GM15510 (cell line): ENCODE results near the gene DCST1.

Source experiments
- POLR2A ChIP-seq: IDR thresholded peaks from 3 replicates; pipeline ENCODE4 v1.6.1; 2011; ENCODE audit warnings: borderline replicate concordance; ENCODE audit not compliant: insufficient read length; ENCODE audit errors: extremely low read depth

DCST1 gene

DNA sequence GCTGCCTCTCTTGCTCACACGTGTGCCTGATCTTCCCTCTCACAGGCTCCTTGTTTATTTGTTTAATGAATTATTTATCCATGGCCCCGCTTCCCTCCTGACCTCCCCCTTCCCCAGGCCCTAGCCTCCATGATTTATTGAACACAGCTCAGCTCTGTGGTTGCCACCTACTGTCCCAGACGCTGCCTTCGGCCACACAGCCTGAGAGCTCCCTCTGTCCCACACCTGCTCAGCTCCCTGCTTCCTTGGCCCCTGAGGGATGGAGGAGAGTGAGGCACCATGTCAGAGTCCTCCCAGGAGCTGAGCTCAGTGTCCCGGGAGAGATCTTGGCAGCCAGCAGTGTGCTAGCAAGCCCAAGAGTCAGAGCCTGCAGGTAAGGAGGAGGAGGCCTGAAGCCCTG, 41.9 kb downstream of the DCST1 start:
- TF ChIP-seq POLR2A = no peak

DNA sequence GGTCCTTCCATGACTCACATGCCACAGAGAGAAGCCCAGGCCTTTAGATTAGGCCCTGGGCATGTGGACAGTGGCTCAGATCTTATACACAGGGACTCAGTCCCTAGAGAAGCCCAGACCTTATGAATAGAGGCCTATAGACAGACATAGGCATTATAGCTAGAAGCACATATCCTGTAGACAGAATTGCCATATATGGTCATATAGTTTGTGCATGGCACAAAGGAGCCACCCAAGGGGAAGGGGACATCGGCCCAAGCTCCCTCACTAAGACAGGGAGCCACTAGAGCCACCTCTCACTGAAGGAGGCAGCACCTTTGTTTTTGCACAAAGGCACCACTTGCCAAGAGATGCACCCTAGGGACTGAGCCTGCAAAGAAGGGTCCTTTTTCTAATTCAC, 42.7 kb downstream of the DCST1 start:
- no peak for TF ChIP-seq POLR2A

DNA sequence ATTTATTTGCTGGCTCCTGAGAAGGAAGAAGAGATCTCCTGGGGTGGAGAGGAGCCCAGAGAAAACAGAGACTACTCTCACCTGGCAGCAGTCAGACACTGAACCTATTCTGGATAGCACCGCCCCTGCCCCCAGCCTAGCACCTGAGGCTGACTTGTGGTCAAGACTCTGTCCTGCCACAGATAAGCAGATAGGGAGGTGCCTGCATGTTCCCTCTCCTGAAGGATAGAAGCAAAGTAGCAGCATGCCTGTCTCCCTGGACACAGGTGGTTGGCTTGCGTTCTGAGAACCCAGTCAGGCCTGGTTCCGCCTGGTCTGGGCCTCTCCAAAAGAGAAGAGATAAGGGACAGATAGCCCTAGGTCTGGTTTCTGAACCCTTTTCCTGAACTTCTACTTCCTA, 43.7 kb downstream of the DCST1 start:
- TF ChIP-seq POLR2A = no peak

DNA sequence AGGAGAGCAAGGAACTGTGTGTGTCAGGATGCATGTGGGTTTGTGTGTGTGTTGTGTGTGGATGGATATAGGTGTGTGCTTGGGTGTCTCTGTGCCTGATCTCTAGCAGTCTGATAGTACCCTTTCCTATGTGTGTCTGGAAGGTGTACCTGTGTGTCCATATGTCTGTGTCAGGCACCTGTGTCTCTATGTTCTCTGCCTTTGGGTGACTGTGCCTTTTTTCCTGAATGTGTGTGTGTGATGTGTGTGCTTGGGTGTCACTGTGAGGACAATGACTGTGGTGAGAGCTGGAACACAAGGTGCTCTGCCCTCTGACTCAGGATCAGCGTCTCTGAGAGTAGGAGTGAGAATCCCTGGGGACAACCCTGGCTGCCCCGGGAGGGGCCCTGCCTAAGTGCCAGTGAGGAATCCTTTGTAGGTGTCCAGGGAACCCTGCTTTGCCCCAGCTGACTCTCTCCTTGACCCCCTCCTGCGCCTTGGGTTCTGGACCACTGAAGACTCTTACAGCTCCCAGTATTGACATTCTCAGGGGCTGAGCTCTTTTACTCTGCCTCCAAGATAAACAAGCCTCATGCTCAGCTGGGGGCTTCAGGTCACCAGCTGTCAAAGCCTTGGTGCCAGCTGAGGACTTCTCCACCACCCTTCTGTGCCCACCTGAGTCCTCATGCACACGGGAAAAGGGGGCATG, 44.3 kb downstream of the DCST1 start:
- TF ChIP-seq POLR2A = no peak

DNA sequence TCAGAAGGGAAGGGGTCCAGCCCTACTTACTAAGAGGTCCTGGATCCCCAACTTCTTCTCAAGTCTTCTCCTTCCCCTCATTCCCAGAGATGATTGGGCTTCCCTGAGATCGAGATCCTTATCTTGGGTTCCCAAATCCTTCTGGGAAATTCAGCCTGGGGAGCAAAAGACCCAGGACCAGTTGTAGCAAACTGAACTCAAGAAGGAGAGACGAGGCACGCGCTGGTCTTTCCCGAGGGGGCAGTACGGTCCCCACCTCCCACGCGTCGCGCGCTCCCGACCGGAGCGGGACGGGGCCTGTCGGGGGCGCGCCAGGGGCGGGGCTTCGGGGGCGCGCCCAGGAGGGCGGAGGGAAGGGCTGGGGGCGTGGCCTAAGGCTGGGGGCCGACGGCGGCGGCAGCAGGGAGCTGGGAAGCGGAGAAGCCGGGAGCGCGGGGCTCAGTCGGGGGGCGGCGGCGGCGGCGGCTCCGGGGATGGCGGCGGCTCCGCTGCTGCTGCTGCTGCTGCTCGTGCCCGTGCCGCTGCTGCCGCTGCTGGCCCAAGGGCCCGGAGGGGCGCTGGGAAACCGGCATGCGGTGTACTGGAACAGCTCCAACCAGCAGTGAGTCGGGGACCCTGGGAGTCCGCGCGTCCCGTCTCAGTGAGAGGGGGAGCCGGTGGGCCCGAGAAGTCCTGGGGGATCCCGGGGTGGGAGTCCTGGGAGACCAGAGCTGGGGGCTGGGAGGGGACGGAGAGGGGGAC, 45.0 kb downstream of the DCST1 start, which contains the start of gene EFNA3:
Gene EFNA3 (plus strand): TSS at position 369 of the 741 bp plus-strand sequence. CDS start 105 bp downstream, at position 474.
- no peak for TF ChIP-seq POLR2A

DNA sequence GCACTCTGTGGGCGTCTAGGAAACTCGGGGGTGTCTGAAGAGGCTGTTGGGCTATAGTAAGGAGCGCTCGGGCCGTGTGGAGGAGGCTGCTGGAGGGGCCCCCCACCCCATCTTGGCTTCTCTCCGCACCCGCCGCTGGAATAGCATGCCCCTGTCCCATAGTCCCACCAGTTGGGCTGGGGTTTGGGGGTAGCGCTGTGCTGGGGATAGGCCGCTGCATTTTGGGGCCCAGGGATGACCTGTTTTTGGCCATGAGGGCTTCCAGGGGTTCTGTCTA, 45.5 kb downstream of the DCST1 start:
- TF ChIP-seq POLR2A = no peak

DNA sequence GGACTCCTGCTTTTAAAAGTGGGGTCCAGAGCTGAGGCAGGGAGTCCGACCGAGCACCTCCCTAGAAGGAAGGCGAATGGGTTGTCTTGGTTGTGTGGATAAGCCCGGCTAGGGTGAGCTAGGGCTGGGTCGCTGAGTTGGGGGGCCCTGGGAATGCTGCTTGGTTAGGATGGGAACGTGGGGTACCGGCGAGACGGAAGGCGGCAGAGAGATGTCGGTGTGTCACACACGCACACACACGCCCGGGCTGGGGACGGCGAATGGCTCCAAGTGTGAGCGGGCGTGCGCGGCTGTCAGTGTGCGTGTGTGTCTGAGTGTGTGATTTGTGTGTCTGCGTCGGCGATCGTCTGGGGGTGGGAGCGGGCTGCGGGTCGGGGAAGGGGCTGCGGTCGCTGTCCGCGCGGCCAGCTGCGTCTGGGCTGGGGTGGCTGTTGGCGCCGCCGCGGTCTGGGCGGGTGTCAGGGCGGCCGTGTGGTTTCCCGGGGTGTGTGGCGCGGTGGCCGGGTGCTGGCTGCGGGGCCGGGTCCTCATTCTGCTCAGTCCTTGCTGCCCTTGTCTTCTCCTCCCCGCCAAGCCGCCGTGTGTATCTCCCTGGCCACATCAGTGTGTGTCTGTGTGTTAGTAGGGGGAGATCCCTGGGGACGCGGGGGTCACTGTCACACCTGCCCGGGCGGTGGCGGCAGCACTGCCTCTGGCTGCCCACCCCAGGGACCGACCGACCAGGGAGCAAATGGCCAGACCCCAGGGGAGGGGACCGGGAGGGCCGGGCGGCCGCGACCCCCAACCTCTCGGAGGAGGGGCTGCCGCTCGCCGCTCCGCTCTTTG, 46.1 kb downstream of the DCST1 start:
- no peak for TF ChIP-seq POLR2A

DNA sequence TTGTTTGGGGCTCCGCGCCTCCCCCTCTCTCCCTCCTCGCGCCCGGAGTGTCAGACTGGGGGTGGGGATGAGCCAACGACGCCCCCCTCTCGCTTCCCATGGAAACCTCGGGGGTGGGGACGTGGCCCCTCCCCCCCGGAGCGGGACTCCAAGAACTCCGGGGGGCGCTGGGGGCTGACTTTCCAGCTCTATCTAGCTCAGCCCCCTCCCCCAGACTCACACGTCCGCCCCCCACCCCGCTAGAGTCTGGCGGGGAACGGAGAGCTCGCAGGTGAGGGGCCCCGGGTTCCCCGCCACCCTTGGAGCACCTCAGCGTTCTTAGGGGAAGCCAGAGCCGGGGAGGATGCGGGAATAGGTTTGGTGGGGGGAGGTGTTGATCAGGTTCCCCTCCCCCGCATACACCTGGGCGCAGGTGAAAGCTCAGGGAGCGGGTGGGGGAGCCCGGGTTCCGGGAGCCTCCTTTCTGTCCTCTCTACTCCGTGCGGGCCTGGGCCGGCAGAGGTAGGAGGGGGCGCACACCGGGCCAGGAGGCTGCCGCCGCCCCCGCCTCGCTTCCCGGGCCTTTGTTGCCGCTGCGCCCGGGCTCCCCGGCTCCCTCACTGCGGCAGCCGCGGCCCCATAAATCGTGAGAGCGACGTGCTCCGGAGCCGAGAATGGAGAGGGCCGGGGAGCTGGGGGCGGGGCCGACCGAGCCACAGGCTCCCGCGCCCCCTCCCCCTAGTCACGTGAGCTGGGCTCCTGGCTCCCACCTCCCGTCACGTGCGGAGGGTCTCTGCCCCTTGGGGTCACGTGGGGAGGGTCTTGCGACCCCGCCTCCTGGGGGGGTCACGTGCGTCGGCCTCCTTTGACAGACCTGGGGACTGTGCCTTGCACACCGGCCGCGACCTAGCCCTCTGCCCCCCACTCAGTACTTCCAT, 46.9 kb downstream of the DCST1 start:
- TF ChIP-seq POLR2A = no peak

DNA sequence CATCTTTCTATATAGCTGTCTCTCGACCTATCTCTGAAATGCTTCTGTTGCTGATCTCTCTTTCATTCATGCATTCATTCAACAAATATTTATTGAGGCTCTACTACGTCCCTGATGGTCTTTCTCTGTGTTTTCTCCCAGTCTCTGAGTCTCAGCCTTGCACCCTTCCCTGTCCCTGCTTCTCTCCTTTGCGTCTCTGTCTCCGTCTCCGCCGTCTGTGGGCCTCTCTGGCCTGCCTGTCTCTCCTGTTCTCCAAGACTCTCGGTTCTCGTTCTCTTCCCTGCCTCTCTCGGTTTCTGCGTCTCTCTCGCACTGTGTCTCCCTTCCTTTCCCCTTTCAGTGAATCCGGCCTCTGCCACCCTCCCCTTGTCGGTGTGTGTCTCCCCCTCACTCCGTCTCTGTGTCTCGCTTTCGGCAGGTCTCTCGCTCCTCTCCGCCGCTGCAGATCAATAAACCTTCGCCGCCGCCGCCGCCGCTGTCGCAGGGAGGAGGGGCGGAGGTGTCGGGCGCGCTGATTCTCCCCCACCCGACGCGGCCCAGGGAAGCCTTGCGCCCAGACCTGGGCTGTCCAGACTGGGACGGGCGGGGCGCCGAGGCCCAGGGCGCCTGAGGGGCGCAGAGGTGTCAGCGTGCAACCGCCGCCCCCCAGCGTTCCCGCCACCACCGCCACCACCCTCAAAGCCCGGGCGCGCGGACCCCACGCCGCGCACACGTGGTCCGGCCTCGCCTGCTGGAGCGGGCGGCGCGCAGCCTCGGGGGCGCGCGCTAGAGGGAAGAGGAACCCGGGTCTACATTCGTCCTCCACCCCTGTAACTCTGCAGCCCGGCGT, 48.1 kb downstream of the DCST1 start:
- TF ChIP-seq POLR2A = no peak

DNA sequence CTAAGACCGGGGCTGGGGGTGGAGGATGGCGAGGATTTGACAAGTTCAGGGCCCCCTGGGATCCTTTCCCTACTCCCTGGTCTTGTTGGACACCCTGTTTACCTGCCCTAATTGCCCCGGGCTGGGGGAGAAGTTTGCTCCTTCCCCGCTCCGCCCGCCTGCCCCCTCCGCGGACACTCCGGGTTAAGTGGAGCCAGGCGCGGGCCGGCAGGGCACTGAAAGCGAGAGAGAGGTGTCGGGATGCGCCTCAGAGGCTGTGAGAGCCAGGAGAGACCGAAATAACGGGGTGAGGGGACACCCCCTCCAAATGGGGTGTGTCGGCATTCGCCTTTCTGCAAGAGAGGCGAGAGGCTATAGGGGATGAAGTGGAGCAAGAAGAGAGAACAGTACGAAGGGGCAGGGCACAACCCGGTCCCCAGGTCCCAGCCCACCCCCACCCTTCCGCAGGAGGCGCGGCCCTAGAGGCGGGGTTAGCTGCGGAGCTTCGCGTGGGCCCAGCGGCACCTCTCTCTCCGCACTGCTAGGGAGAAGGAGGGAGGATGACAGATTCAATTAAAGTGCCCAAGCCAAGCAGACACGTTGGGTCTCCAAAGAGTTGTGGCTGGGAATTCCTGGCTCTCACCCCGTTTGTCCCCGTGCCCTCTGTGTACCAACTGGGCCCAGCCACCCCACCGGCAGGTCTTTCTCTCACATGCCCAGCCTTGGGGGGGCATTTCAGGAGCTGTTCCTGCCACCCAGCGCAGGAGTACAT, 48.9 kb downstream of the DCST1 start:
- no peak for TF ChIP-seq POLR2A

DNA sequence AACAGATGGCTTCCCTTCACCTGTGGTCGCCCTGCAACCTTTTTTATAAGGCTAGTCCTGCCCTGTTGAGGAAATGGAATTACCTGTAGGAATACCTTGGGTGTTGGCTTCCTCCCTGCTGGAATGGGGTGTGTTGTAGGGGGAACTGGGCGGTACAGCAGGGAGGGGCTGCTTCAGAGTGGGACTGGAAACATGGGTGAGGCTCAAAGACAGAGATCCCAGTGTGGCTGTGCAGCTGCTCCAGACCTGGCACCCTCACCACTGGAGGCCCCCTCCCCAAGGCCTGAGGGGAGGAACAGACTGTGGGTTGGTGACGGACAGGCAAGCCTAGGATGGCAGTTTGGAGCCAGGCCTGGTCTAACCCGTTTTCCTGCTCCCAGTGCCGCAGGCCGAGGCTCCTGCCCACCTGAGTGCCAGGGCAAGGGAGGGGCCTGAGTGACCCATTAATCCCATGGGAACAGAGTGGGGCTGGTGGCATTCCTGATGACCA, 49.5 kb downstream of the DCST1 start:
- no peak for TF ChIP-seq POLR2A

DNA sequence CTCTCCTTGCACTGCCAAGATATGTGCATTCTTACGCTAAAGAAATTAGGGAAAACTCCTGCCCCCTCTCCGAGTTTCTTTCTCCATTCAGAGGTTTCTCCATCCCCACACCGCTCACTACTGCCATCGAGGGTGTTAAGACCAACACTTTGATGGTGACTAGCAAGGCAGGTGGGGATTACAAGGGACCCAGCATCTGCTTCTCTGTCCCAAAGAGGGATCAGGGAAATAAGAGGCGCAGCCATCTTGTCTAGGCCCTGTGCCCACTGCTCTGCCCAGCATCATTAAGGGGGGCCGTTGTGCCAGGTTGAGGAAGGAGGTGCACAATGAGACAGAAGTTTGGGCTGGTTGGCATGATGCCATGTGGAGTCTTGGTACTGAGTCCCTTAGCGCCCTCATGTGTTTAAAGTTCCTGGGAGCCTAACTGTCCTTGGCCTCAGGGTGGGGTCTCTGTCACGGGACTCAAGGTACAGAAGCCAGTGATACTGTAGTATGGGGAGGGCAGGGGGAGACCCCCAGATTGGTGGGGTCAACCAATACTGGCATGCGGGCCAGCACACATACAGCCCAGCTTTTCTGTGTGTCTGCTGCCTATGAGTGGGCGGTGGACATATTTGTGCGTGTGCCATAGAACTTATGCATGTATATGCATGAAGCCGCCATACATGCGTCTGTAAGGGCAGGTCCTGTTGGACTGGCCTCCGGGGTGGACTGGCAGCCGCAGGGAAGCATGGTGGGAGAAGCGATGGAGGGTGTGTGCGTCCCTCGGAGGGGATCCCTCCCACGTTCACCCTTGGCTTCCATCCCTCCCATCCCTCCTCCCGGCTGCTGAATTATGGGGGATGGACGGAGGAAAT, 50.5 kb downstream of the DCST1 start:
- TF ChIP-seq POLR2A = no peak
